Kidney (tissue), 14 donors: Measurements from ENCODE around the gene EHF. TPM values are rescaled to one million over a fixed set of nuclear protein-coding genes. Genes with fewer than 3 reads are reported as not detected.
"Not testable (repeated sequence)": the region's sequence is repeated elsewhere in the genome, so short reads cannot be mapped to it uniquely, and the experiment has no call there.

Source experiments
- DNase-seq, 5 donors: peaks; one replicate each; pipeline ENCODE4 v3.0.0-alpha.2; 2013 to 2020
- FAIRE-seq: peaks from 2 replicates; lab custom pipeline; 2012; peaks lifted over from hg19 to GRCh38; lab: Jason Lieb, UNC
- H3K27ac ChIP-seq, 2 donors: one replicate each; pipeline ENCODE4 v1.7.0; 2013; ENCODE audit warnings: low read depth in 2 of 2, low read length in 2 of 2, inconsistent platforms in 1 of 2
- H3K27me3 ChIP-seq: one replicate; pipeline ENCODE4 v1.7.1; 2013; ENCODE audit warnings: low read length, inconsistent platforms; ENCODE audit not compliant: control insufficient read depth, insufficient read depth
- H3K36me3 ChIP-seq, 3 donors: one replicate each; pipeline versions ENCODE4 v1.7.0 to v1.7.1; 2013; ENCODE audit warnings: low read length in 3 of 3, control low read depth in 1 of 3, inconsistent platforms in 1 of 3; ENCODE audit not compliant: insufficient read depth in 3 of 3, control insufficient read depth in 2 of 3
- H3K4me1 ChIP-seq, 3 donors: one replicate each; pipeline versions ENCODE4 v1.7.0 to v1.7.1; 2013; ENCODE audit warnings: low read length in 3 of 3, inconsistent platforms in 1 of 3, low read depth in 1 of 3; ENCODE audit not compliant: control insufficient read depth in 2 of 3, insufficient read depth in 2 of 3
- H3K4me3 ChIP-seq, 3 donors: one replicate each; pipeline versions ENCODE4 v1.7.0 to v1.8.1; 2013; ENCODE audit warnings: low read length in 3 of 3, control low read depth in 1 of 3, inconsistent platforms in 1 of 3
- H3K9ac ChIP-seq, 3 donors: one replicate each; pipeline versions ENCODE4 v1.7.0 to v1.7.1; 2013; ENCODE audit warnings: low read length in 3 of 3, control low read depth in 1 of 3, inconsistent platforms in 1 of 3
- H3K9me3 ChIP-seq, 3 donors: one replicate each; pipeline versions ENCODE4 v1.7.0 to v1.7.1; 2013; ENCODE audit warnings: low read length in 3 of 3, control low read depth in 1 of 3, inconsistent platforms in 1 of 3; ENCODE audit not compliant: control insufficient read depth in 2 of 3, insufficient read depth in 1 of 3
- CTCF ChIP-seq: IDR thresholded peaks from 3 replicates; pipeline ENCODE4 v1.5.1; 2012; ENCODE audit warnings: mild to moderate bottlenecking, moderate library complexity, borderline replicate concordance; ENCODE audit not compliant: insufficient read depth; ENCODE audit errors: extremely low read depth
- intact Hi-C: fragments of 100-400 bp; cut with DNase I; formaldehyde crosslinking; loops from one replicate; pipeline ENCODE4 v1.11.1; 2022
- polyA plus RNA-seq: library from polyadenylated mRNA; stranded (reverse); fragments of 350-450 nt; fragmentation: Illumina TruSeq; extraction: RNeasy Lipid Tissue Mini Kit (QIAGEN cat#74804); gene quantifications from one replicate; pipeline ENCODE4 v1.2.3, GENCODE V29; 2014; ENCODE audit warnings: low read depth, low replicate concordance; ENCODE audit not compliant: insufficient read depth
- total RNA-seq: library from RNA; stranded (reverse); fragmentation: NEBNext Ultra II Directional; extraction: Animal tissue kit (Norgen Biotek cat#: 25700); gene quantifications from one replicate; pipeline ENCODE4 v1.2.1, GENCODE V29; 2021
- donor health status: control.
- donor health status: control.
- donor health status: control.
- donor health status: control.
- donor health status: control.
- donor health status: DM: yes; HTN: yes; CAD: no.
- donor health status: Normal renal cell carcinoma (clear cell type).

EHF gene
- total and polyA plus RNA-seq, 2 donors from 2014 or later: 4.7 to 65.5 TPM

DNA sequence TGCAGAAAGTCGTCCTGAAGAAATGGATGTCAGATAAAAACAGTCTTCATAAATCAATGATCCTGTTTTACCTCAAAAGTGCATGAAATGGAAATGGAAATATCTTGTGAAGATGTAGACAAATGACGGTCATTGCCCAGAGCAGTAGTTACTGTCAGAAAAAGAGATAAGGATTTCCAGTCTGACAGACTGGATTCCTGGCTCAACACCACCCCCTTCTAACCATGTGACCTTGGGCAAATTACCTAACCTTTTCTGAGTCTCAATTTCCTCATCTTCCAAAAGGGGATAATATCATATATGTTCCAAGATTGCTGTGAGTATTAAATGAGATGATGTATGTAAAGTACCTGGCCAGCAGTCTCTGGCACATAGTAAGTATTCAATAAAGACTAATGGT lies 32.9 kb upstream of the EHF start:
- no peak overlapping the region for H3K4me3 ChIP-seq
- H3K9ac ChIP-seq: no peak overlapping the region
- no peak for DNase-seq
- H3K36me3 ChIP-seq: no peaks in the 10 kb centered on the region
- H3K9me3 ChIP-seq: no peaks in the 10 kb centered on the region
- no peaks in the 10 kb centered on the region for H3K27me3 ChIP-seq
- intact Hi-C loops: loop anchor here (10.0 kb wide), 1 partner anchor 297 kb away; no protein-coding TSS in a partner anchor
- FAIRE-seq: no peak
- H3K27ac ChIP-seq: no peak overlapping the region
- H3K4me1 ChIP-seq: no peaks in the 10 kb centered on the region
- TF ChIP-seq CTCF: no peak

- no peak for TF ChIP-seq CTCF
- Histone ChIP-seq H3K27ac (no peak overlapping the region), H3K36me3 (no peaks in the 10 kb centered on the region), H3K9me3 (no peaks in the 10 kb centered on the region), H3K27me3 (no peaks in the 10 kb centered on the region), H3K4me1 (no peaks in the 10 kb centered on the region), H3K4me3 (no peak overlapping the region), H3K9ac (no peak overlapping the region)
- DNase-seq (no peak), FAIRE-seq (no peak)
- intact Hi-C loops: loop anchor here (10.0 kb wide), 1 partner anchor 296 kb away; no protein-coding TSS in a partner anchor
Measured at GRCh38 chr11:34588701-34589100, 32.2 kb upstream of the EHF start.

DNA sequence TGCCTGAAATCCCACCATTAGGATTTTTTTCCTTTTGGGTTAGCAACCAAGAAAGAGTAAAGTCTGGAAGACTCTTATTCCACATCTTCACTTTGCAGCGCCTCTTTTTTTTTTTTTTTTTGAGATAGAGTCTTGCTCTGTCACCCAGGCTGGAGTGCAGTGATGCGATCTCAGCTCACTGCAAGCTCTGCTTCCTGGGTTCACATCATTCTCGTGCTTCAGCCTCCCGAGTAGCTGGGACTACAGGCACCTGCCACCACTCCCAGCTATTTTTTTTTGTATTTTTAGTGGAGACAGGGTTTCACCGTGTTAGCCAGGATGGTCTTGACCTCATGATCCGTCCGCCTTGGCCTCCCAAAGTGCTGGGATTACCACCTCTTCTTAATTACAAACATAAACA lies 31.7 kb upstream of the EHF start:
- not testable (repeated sequence) for H3K4me1 ChIP-seq, H3K4me3 ChIP-seq, H3K36me3 ChIP-seq, H3K9me3 ChIP-seq, DNase-seq, H3K27ac ChIP-seq, FAIRE-seq, H3K27me3 ChIP-seq, H3K9ac ChIP-seq
- intact Hi-C loops: loop anchor here (10.0 kb wide), 1 partner anchor 296 kb away; no protein-coding TSS in a partner anchor

- FAIRE-seq: peak; percentile 35
- H3K27me3 ChIP-seq: no peaks in the 10 kb centered on the region
- H3K4me1 ChIP-seq: no peaks in the 10 kb centered on the region
- H3K4me3 ChIP-seq: no peak overlapping the region
- H3K27ac ChIP-seq: no peak overlapping the region
- H3K36me3 ChIP-seq: no peaks in the 10 kb centered on the region
- H3K9ac ChIP-seq: no peak overlapping the region
- no peaks in the 10 kb centered on the region for H3K9me3 ChIP-seq
- no peak for DNase-seq
- intact Hi-C loops: no loop called here
- TF ChIP-seq CTCF: no peak
Measured at GRCh38 chr11:34593085-34593484, 27.8 kb upstream of the EHF start.
